OCI-LY7 (cell line): Measurements from ENCODE around the gene AKAP12. TPM values are rescaled to one million over a fixed set of nuclear protein-coding genes. Genes with fewer than 3 reads are reported as not detected.

Experiments used
- BruUV-seq: library from RNA; stranded (reverse); fragments of 400-500 nt; replicated peaks from 2 replicates; lab custom pipeline; 2021; lab: Mats Ljungman, UMichigan
- CTCF ChIA-PET: fragments of 300-600 bp; sonication (Branson Sonifier 250); formaldehyde crosslinking; loops from one replicate; lab custom pipeline; 2022; ENCODE audit warnings: antibody characterized with exemption; ENCODE audit not compliant: unreplicated experiment; lab: Charles Lee
- POLR2A ChIA-PET: fragments of 300-600 bp; sonication (Branson Sonifier 250); formaldehyde crosslinking; loops from one replicate; lab custom pipeline; 2022; ENCODE audit warnings: antibody characterized with exemption; lab: Charles Lee
- DNase-seq: peaks from one replicate; pipeline ENCODE4 v3.0.0-alpha.2; 2015; ENCODE audit warnings: low spot score
- H2AFZ ChIP-seq: fragments of 200-600 bp; sonication (generic), shearing (Covaris generic); 2 replicates; pipeline ENCODE4 v1.6.1; 2014; ENCODE audit warnings: mild to moderate bottlenecking, antibody characterized with exemption, low read length, moderate library complexity
- H3K27ac ChIP-seq: fragments of 200-600 bp; sonication (generic); 2 replicates; pipeline ENCODE4 v1.5.1; 2014; ENCODE audit warnings: mixed run types, low read depth, mild to moderate bottlenecking, moderate library complexity, low read length, inconsistent platforms; ENCODE audit not compliant: poor library complexity, severe bottlenecking
- H3K36me3 ChIP-seq: fragments of 200-600 bp; sonication (generic); 2 replicates; pipeline ENCODE4 v1.6.1; 2014; ENCODE audit warnings: mild to moderate bottlenecking, antibody characterized with exemption, low read length, moderate library complexity, mixed read lengths; ENCODE audit not compliant: insufficient read depth
- H3K4me1 ChIP-seq: fragments of 200-600 bp; sonication (generic); 2 replicates; pipeline ENCODE4 v1.5.1; 2014; ENCODE audit warnings: mild to moderate bottlenecking, low read length; ENCODE audit not compliant: insufficient read depth, poor library complexity, severe bottlenecking
- H3K4me2 ChIP-seq: fragments of 200-600 bp; sonication (generic); 2 replicates; pipeline ENCODE4 v1.6.1; 2014; ENCODE audit warnings: mild to moderate bottlenecking, low read length
- H3K4me3 ChIP-seq: fragments of 200-600 bp; sonication (generic); 2 replicates; pipeline ENCODE4 v1.5.1; 2014; ENCODE audit warnings: mild to moderate bottlenecking, low read depth, low read length; ENCODE audit not compliant: poor library complexity, severe bottlenecking
- H3K79me2 ChIP-seq: fragments of 200-600 bp; sonication (generic); 2 replicates; pipeline ENCODE4 v1.6.1; 2016; ENCODE audit warnings: low read depth, mild to moderate bottlenecking, low read length, moderate library complexity, mixed read lengths; ENCODE audit not compliant: insufficient read depth
- H3K9me2 ChIP-seq: fragments of 200-600 bp; sonication (generic); 2 replicates; pipeline ENCODE4 v1.6.1; 2016; ENCODE audit warnings: mild to moderate bottlenecking, low read length, mixed read lengths; ENCODE audit not compliant: insufficient read depth
- H3K9me3 ChIP-seq: fragments of 200-600 bp; sonication (generic); 2 replicates; pipeline ENCODE4 v1.6.1; 2014; ENCODE audit warnings: mild to moderate bottlenecking, mixed run types, low read length, mixed read lengths
- H4K20me1 ChIP-seq: fragments of 200-600 bp; sonication (generic); 2 replicates; pipeline ENCODE4 v1.6.1; 2014; ENCODE audit warnings: mild to moderate bottlenecking, antibody characterized with exemption, low read length, moderate library complexity, mixed read lengths; ENCODE audit not compliant: insufficient read depth
- CTCF ChIP-seq: fragments of 200-600 bp; sonication (generic); conservative IDR thresholded peaks from 2 replicates; pipeline ENCODE4 v1.5.1; 2014; ENCODE audit warnings: mild to moderate bottlenecking, antibody characterized with exemption, low read length, moderate library complexity, mixed read lengths
- EZH2phosphoT487 ChIP-seq: fragments of 200-600 bp; sonication (generic); IDR thresholded peaks from 2 replicates; pipeline ENCODE4 v1.6.1; 2018; ENCODE audit warnings: low read depth, borderline replicate concordance, mild to moderate bottlenecking, mixed run types, antibody characterized with exemption, low read length, moderate library complexity, mixed read lengths
- intact Hi-C: fragments of 100-400 bp; cut with micrococcal nuclease; formaldehyde crosslinking; loops from one replicate; pipeline ENCODE4 v1.10.0; 2022; ENCODE audit not compliant: unreplicated experiment
- total RNA-seq, 2 experiments: library from RNA; depleted of rRNA in 1 of 2; stranded (reverse); fragments of >200 nt in 1 of 2; shearing (Covaris generic) in 1 of 2; gene quantifications; 2 replicates each; pipeline ENCODE4 v1.2.3, GENCODE V29; 2014 to 2022

AKAP12 gene
- total RNA-seq, 2 experiments from 2014 or later: 0.23 TPM; not detected in 1

GRCh38 chr6:151365233-151365632 lies 125.5 kb downstream of the AKAP12 start:
- Histone ChIP-seq H3K4me2 (no peak overlapping the region), H3K27ac (no peak overlapping the region), H3K9me2 (no peaks in the 10 kb centered on the region), H3K79me2 (peaks cover 6% of the 10 kb centered on the region; the same call in 1 of the 2 replicates), H3K36me3 (peaks cover 79% of the 10 kb centered on the region), H3K4me1 (no peaks in the 10 kb centered on the region), H2AFZ (no peak overlapping the region), H3K4me3 (no peak overlapping the region), H4K20me1 (no peaks in the 10 kb centered on the region), H3K9me3 (no peaks in the 10 kb centered on the region)
- BruUV-seq: no TSS peak
- ChIA-PET CTCF (no interaction called here), POLR2A (interaction anchor here (1.1 kb wide), 1 partner anchor 11 kb away, joined by 3 read pairs; no protein-coding TSS in a partner anchor)
- no peak for DNase-seq
- TF ChIP-seq CTCF (no peak), EZH2phosphoT487 (no peak)
- intact Hi-C loops: no loop called here

- Histone ChIP-seq H3K9me2 (no peaks in the 10 kb centered on the region), H3K9me3 (no peaks in the 10 kb centered on the region), H2AFZ (no peak overlapping the region), H3K36me3 (peaks cover 67% of the 10 kb centered on the region), H3K4me3 (no peak overlapping the region), H3K4me2 (no peak overlapping the region), H3K4me1 (peaks cover 23% of the 10 kb centered on the region), H3K79me2 (peaks cover 36% of the 10 kb centered on the region), H3K27ac (no peak overlapping the region), H4K20me1 (no peaks in the 10 kb centered on the region)
- POLR2A ChIA-PET: interaction anchor here (0.7 kb wide), 2 partner anchors 15 to 35 kb away, joined by 3 read pairs; no protein-coding TSS in a partner anchor
- CTCF ChIA-PET: no interaction called here
- TSS peak; percentile 26 for BruUV-seq
- DNase-seq: no peak
- intact Hi-C loops: no loop called here
- TF ChIP-seq CTCF (peak; percentile 52), EZH2phosphoT487 (no peak)
Measured at GRCh38 chr6:151370509-151371078, 130.8 kb downstream of the AKAP12 start.

- no peak overlapping the region for H3K27ac ChIP-seq
- no peak overlapping the region for H3K4me2 ChIP-seq
- H3K9me3 ChIP-seq: no peaks in the 10 kb centered on the region
- no peak for TF ChIP-seq EZH2phosphoT487
- no peak for TF ChIP-seq CTCF
- H3K36me3 ChIP-seq: peaks cover 53% of the 10 kb centered on the region
- intact Hi-C loops: no loop called here
- H3K4me3 ChIP-seq: no peak overlapping the region
- no peak overlapping the region for H2AFZ ChIP-seq
- BruUV-seq: no TSS peak
- POLR2A ChIA-PET: no interaction called here
- no peaks in the 10 kb centered on the region for H3K9me2 ChIP-seq
- DNase-seq: no peak
- peaks cover 52% of the 10 kb centered on the region for H3K79me2 ChIP-seq
- peaks cover 39% of the 10 kb centered on the region for H3K4me1 ChIP-seq
- no peaks in the 10 kb centered on the region for H4K20me1 ChIP-seq
- CTCF ChIA-PET: no interaction called here
Measured at GRCh38 chr6:151372164-151372563, 132.4 kb downstream of the AKAP12 start.
